HL-60 (cell line): ENCODE results near the gene TRAF1.

Source experiments
- CTCF ChIP-seq: IDR thresholded peaks from one replicate; pipeline ENCODE4 v1.5.1; 2011; ENCODE audit warnings: low read length, control low read depth, inconsistent platforms; ENCODE audit not compliant: insufficient read depth
- GABPA ChIP-seq: IDR thresholded peaks from 2 replicates; pipeline ENCODE4 v1.6.1; 2012; ENCODE audit warnings: low read depth
- POLR2AphosphoS5 ChIP-seq: IDR thresholded peaks from 2 replicates; pipeline ENCODE4 v1.6.1; 2012; ENCODE audit warnings: low read depth
- REST ChIP-seq: IDR thresholded peaks from 2 replicates; pipeline ENCODE4 v1.6.1; 2012; ENCODE audit warnings: low read depth; ENCODE audit not compliant: insufficient replicate concordance
- SPI1 ChIP-seq: IDR thresholded peaks from 2 replicates; pipeline ENCODE4 v1.6.1; 2012; ENCODE audit warnings: low read depth, mild to moderate bottlenecking, borderline replicate concordance

GRCh38 chr9:120885958-120886357 is 40.6 kb downstream of the TRAF1 start:
- no peak for TF ChIP-seq REST
- TF ChIP-seq CTCF: no peak
- no peak for TF ChIP-seq POLR2AphosphoS5
- no peak for TF ChIP-seq SPI1
- TF ChIP-seq GABPA: no peak
